ENCODE data around the gene RAB31. TPM values are rescaled to one million over a fixed set of nuclear protein-coding genes. Genes with fewer than 3 reads are reported as not detected.

Gene RAB31
- total and polyA plus RNA-seq, 2 experiments from 2014 or later = 26.0 to 81.8 TPM

GRCh38 chr18:9714266-9715087 lies 6.4 kb downstream of the RAB31 start:
- no peaks in the 10 kb centered on the region for H4K20me1 ChIP-seq (ENCODE audit: insufficient read depth, poor library complexity, severe bottlenecking)
- no peak overlapping the region for H3K4me3 ChIP-seq
- no peak overlapping the region for H3K4me2 ChIP-seq
- H3K79me2 ChIP-seq = peaks cover 40% of the 10 kb centered on the region
- H3K9me3 ChIP-seq (ENCODE audit: low read depth) = no peaks in the 10 kb centered on the region
- no peak overlapping the region for H2AFZ ChIP-seq
- WGBS (ENCODE audit: low lambda C conversion rate, missing lambda C conversion rate) = 88% methylated on average over 10 of the region's 10 CpGs
- H3K27ac ChIP-seq = no peak overlapping the region
- peaks cover 4% of the 10 kb centered on the region for H3K4me1 ChIP-seq (ENCODE audit: insufficient read depth)
- peaks cover 9% of the 10 kb centered on the region for H3K27me3 ChIP-seq
- TF ChIP-seq EZH2phosphoT487 (IDR thresholded peaks at IDR 0.05; ENCODE audit: low read depth, severe bottlenecking, unreplicated experiment) = no peak
- no peak for TF ChIP-seq EZH2 (IDR thresholded peaks at IDR 0.05; ENCODE audit: borderline replicate concordance)
- TF ChIP-seq CTCF (IDR thresholded peaks at IDR 0.05; ENCODE audit: poor library complexity) = no peak
- no peaks in the 10 kb centered on the region for H3K36me3 ChIP-seq (replicated peaks; ENCODE audit: insufficient read depth, low read depth)
- no peak for DNase-seq (ENCODE audit: low spot score)
- H3K9me2 ChIP-seq (replicated peaks; ENCODE audit: insufficient read depth) = no peaks in the 10 kb centered on the region

GRCh38 chr18:9715088-9715343 lies 6.9 kb downstream of the RAB31 start:
- H3K27ac ChIP-seq = no peak overlapping the region
- H2AFZ ChIP-seq = no peak overlapping the region
- H3K4me3 ChIP-seq = no peak overlapping the region
- no peaks in the 10 kb centered on the region for H3K9me2 ChIP-seq (replicated peaks; ENCODE audit: insufficient read depth)
- peaks cover 37% of the 10 kb centered on the region for H3K79me2 ChIP-seq
- H3K27me3 ChIP-seq = peaks cover 3% of the 10 kb centered on the region
- no peaks in the 10 kb centered on the region for H4K20me1 ChIP-seq (ENCODE audit: insufficient read depth, poor library complexity, severe bottlenecking)
- no peaks in the 10 kb centered on the region for H3K9me3 ChIP-seq (ENCODE audit: low read depth)
- no peak for DNase-seq (ENCODE audit: low spot score)
- no peak overlapping the region for H3K4me2 ChIP-seq
- no peaks in the 10 kb centered on the region for H3K4me1 ChIP-seq (ENCODE audit: insufficient read depth)
- WGBS (ENCODE audit: low lambda C conversion rate, missing lambda C conversion rate) = 87% methylated on average over 3 of the region's 3 CpGs
- no peaks in the 10 kb centered on the region for H3K36me3 ChIP-seq (replicated peaks; ENCODE audit: insufficient read depth, low read depth)
- TF ChIP-seq CTCF (IDR thresholded peaks at IDR 0.05; ENCODE audit: poor library complexity) (no peak), EZH2 (IDR thresholded peaks at IDR 0.05; ENCODE audit: borderline replicate concordance) (no peak), EZH2phosphoT487 (IDR thresholded peaks at IDR 0.05; ENCODE audit: low read depth, severe bottlenecking, unreplicated experiment) (no peak)

GRCh38 chr18:9715978-9716774 lies 8.1 kb downstream of the RAB31 start:
- TF ChIP-seq CTCF (IDR thresholded peaks at IDR 0.05; ENCODE audit: poor library complexity) = no peak
- no peak for TF ChIP-seq EZH2 (IDR thresholded peaks at IDR 0.05; ENCODE audit: borderline replicate concordance)
- no peak for TF ChIP-seq EZH2phosphoT487 (IDR thresholded peaks at IDR 0.05; ENCODE audit: low read depth, severe bottlenecking, unreplicated experiment)
- H3K79me2 ChIP-seq = peaks cover 37% of the 10 kb centered on the region
- no peaks in the 10 kb centered on the region for H3K4me1 ChIP-seq (ENCODE audit: insufficient read depth)
- no peaks in the 10 kb centered on the region for H3K27me3 ChIP-seq
- no peak overlapping the region for H3K4me3 ChIP-seq
- no peak for DNase-seq (ENCODE audit: low spot score)
- H3K4me2 ChIP-seq = no peak overlapping the region
- no peaks in the 10 kb centered on the region for H4K20me1 ChIP-seq (ENCODE audit: insufficient read depth, poor library complexity, severe bottlenecking)
- H2AFZ ChIP-seq = no peak overlapping the region
- H3K9me3 ChIP-seq (ENCODE audit: low read depth) = no peaks in the 10 kb centered on the region
- no peaks in the 10 kb centered on the region for H3K36me3 ChIP-seq (replicated peaks; ENCODE audit: insufficient read depth, low read depth)
- H3K27ac ChIP-seq = no peak overlapping the region
- WGBS (ENCODE audit: low lambda C conversion rate, missing lambda C conversion rate) = 81% methylated on average over 10 of the region's 10 CpGs
- H3K9me2 ChIP-seq (replicated peaks; ENCODE audit: insufficient read depth) = no peaks in the 10 kb centered on the region
